Adrenal gland (tissue), 12 donors: Measurements from ENCODE around the gene LPP. TPM values are rescaled to one million over a fixed set of nuclear protein-coding genes. Genes with fewer than 3 reads are reported as not detected.

ENCODE experiments used
- DNase-seq, 7 donors: peaks; one replicate each; pipeline ENCODE4 v3.0.0-alpha.2; 2019 to 2020
- H3K27ac ChIP-seq, 5 donors: fragments of 200-600 bp; sonication (generic) in 4 of 5; 1 replicate in 3 of 5; 2 replicates in 2 of 5; pipeline versions ENCODE4 v1.5.1 to v1.8.0; 2016 to 2020; ENCODE audit warnings: mild to moderate bottlenecking in 1 of 5
- H3K27me3 ChIP-seq: fragments of 200-600 bp; 2 replicates; pipeline ENCODE4 v1.8.0; 2021
- H3K36me3 ChIP-seq, 2 donors: fragments of 200-600 bp; replicated peaks in 1 of 2; 1 replicate in 1 of 2; 2 replicates in 1 of 2; pipeline versions ENCODE4 v1.5.1 to v1.8.0; 2018 to 2022
- H3K4me1 ChIP-seq, 2 donors: fragments of 200-600 bp; replicated peaks in 1 of 2; 1 replicate in 1 of 2; 2 replicates in 1 of 2; pipeline versions ENCODE4 v1.5.1 to v1.8.0; 2018 to 2021
- H3K4me3 ChIP-seq, 4 donors: fragments of 200-600 bp; sonication (generic) in 3 of 4; one replicate each; pipeline ENCODE4 v1.5.1; 2016 to 2018
- H3K9me3 ChIP-seq, 3 donors: fragments of 200-600 bp; sonication (generic) in 1 of 3; replicated peaks in 1 of 3; 1 replicate in 2 of 3; 2 replicates in 1 of 3; pipeline versions ENCODE4 v1.5.1 to v1.8.0; 2016 to 2021
- POLR2A ChIP-seq, 2 donors: fragments of 450-650 bp; IDR thresholded peaks; one replicate each; pipeline ENCODE4 v1.6.1; 2017; ENCODE audit warnings: antibody characterized with exemption in 2 of 2, mild to moderate bottlenecking in 2 of 2, moderate library complexity in 1 of 2
- WGBS, 4 donors: extraction: QIAGEN DNeasy Blood & Tissue Kit in 2 of 4; methylation state at CpG; one replicate each; pipeline versions ENCODE4 v1.1.5 to v1.1.7; 2013 to 2017; 5-methylcytosine and 5-hydroxymethylcytosine counted together
- intact Hi-C, 2 donors: fragments of 100-400 bp; cut with DNase I; formaldehyde crosslinking; loops; one replicate each; pipeline versions ENCODE4 v1.14.1 to v1.15.0; 2022 to 2023
- polyA plus RNA-seq, 3 donors: library from polyadenylated mRNA; stranded (reverse); fragments of 200-250 nt in 2 of 3; fragments of 350-450 nt in 1 of 3; fragmentation: Illumina TruSeq in 1 of 3; extraction: RNeasy Lipid Tissue Mini Kit (QIAGEN cat#74804) in 1 of 3; gene quantifications; one replicate each; pipeline ENCODE4 v1.2.3, GENCODE V29; 2013 to 2014
- total RNA-seq, 9 donors: library from RNA; depleted of rRNA in 4 of 9; stranded (reverse); fragments of >200 nt in 4 of 9; fragments of 120-200 nt in 1 of 9; fragmentation: NEBNext Ultra II Directional in 1 of 9; extraction: Animal tissue kit (Norgen Biotek cat#: 25700) in 1 of 9; gene quantifications; one replicate each; pipeline versions ENCODE4 v1.1.0 to v1.2.4, GENCODE V29; 2013 to 2023
- TF ChIP-seq, protein P1 (sequence below), 6 experiments: fragments of 450-650 bp in 4 of 6; fragments of 200-600 bp in 2 of 6; sonication (generic) in 1 of 6; IDR thresholded peaks; 1 replicate in 5 of 6; 2 replicates in 1 of 6; pipeline versions ENCODE4 v1.5.1 to v1.8.0; 2016 to 2021; ENCODE audit warnings: antibody characterized with exemption in 6 of 6, mild to moderate bottlenecking in 2 of 6, moderate library complexity in 1 of 6
- donor health status: healthy with polysubstance abuse.
- donor health status: Bipolar disorder and iron deficiency.
- donor health status: DM: yes; HTN: yes; CAD: no.
- donor health status: DM: no; HTN: no; CAD: no.
- donor health status: DM: no; HTN: no; CAD: no.
- donor health status: DM: yes; HTN: yes; CAD: no.

The LPP gene
- total and polyA plus RNA-seq, 12 donors = 7.0 to 170 (median 101) TPM

DNA sequence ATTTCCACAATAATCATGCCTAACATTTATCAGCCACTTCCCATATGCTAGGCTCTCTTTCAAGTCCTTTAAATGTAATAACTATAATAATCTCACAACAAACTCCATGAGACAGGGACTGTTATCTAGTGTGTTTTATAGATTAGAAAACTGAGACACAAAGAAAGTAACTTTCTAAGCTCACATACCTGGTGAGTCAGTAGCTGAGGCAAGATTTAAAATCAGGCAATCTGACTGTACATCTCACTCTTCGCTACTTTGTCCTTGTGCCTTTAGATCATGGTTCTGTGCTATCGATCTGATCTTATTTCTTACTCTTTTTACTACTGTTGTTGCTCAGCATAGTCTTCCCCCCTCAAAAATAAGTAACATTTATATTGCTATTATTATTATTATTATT lies 295.5 kb downstream of the LPP start:
- no peak for TF ChIP-seq POLR2A (IDR thresholded peaks at IDR 0.05)
- TF ChIP-seq, protein P1, sequence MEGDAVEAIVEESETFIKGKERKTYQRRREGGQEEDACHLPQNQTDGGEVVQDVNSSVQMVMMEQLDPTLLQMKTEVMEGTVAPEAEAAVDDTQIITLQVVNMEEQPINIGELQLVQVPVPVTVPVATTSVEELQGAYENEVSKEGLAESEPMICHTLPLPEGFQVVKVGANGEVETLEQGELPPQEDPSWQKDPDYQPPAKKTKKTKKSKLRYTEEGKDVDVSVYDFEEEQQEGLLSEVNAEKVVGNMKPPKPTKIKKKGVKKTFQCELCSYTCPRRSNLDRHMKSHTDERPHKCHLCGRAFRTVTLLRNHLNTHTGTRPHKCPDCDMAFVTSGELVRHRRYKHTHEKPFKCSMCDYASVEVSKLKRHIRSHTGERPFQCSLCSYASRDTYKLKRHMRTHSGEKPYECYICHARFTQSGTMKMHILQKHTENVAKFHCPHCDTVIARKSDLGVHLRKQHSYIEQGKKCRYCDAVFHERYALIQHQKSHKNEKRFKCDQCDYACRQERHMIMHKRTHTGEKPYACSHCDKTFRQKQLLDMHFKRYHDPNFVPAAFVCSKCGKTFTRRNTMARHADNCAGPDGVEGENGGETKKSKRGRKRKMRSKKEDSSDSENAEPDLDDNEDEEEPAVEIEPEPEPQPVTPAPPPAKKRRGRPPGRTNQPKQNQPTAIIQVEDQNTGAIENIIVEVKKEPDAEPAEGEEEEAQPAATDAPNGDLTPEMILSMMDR (IDR thresholded peaks at IDR 0.05) = no peak
- WGBS, 4 donors = 31 to 51% (median 43%) methylated on average over 2 of the region's 2 CpGs
- H3K9me3 ChIP-seq = no peaks in the 10 kb centered on the region
- peak overlapping the region in 2 of 5 donors; percentile 31 to 47 for H3K27ac ChIP-seq
- no peak for DNase-seq
- intact Hi-C loops = no loop called here
- H3K36me3 ChIP-seq = no peaks in the 10 kb centered on the region
- no peak overlapping the region for H3K4me3 ChIP-seq
- no peaks in the 10 kb centered on the region for H3K27me3 ChIP-seq
- peaks cover 7 to 9% of the 10 kb centered on the region in 2 donors for H3K4me1 ChIP-seq

DNA sequence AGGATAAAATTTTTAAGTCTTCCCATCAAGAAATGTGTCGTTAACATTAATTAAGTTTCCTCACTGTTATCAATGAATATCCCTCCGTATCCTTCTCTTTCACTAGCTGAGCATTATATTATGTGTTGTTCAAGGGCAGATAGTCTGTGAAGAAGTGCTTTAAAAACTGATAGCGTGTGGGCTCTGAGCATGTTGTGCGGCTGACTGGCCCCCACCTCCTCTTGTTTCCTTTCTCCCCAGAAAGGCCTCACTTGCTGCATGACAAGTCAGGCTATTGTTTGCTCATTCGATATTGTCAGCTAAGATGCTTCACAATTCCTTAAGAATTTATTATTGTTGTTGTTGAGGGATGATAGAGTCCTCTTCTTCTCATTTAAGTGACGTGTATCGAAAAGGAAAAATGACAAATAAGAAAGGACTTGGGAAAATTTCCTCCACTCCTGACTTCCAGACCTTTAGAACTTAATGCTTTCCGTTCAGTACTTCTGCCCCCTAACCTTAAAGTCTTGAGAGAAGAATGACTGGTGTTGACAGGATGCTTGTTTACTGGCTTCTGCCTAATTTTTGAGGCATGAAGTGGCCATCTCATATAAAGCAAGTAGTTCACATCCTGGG lies 298.3 kb downstream of the LPP start:
- H3K27ac ChIP-seq = no peak overlapping the region
- no peak overlapping the region for H3K4me3 ChIP-seq
- WGBS, 4 donors = 87 to 91% (median 89%) methylated on average over 8 of the region's 8 CpGs
- H3K9me3 ChIP-seq = no peaks in the 10 kb centered on the region
- H3K36me3 ChIP-seq = no peaks in the 10 kb centered on the region
- H3K27me3 ChIP-seq = no peaks in the 10 kb centered on the region
- intact Hi-C loops = no loop called here
- no peak for DNase-seq
- peaks cover 7 to 9% of the 10 kb centered on the region in 2 donors for H3K4me1 ChIP-seq
- TF ChIP-seq, protein P1 (IDR thresholded peaks at IDR 0.05) = no peak
- TF ChIP-seq POLR2A (IDR thresholded peaks at IDR 0.05) = no peak

DNA sequence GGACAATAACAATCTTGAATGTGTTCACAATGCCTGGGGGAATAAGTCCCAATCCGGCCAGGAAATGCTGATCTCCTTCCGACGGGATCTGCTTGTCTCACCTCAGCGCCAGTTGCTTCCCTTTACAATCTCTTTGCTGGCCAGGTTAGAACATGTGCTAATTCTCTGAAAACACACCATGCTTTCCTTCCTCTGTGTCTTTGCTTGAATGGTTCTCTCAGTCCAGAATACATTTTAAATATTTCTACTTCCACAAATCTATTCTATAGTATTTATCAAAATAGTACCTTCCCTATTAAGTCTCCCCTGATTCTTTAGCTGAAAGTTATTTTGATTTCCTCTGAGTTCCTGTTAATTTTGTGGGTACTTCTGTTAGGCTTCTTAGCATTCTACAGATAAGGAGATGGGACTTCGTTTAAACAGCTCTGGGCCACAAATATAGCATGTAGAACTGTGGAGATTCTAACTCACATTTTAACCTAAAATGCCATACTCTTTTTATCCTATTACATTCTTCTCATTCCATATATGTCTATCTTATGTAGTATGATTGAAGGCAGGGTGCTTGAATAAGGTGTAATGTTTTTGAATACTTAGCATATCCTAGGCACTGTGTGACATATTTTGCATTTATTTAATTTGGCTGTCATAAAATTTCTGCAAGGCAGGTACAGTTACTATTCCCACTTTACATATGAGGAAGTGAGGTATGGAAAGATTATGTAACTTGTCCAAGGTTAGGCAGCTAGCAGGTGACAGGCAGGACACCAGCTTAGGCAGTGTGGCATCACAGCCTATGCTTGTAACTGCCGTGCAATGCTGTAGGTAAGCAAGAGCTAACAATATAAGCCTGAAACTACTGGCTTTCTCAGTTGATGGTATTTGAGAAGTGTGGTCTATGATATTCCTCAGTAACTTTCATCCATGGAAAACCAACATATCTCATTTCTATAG lies 299.8 kb downstream of the LPP start:
- H3K36me3 ChIP-seq = no peaks in the 10 kb centered on the region
- peaks cover 6 to 8% of the 10 kb centered on the region in 2 donors for H3K4me1 ChIP-seq
- WGBS, 4 donors = 93 to 96% (median 94%) methylated on average over 6 of the region's 6 CpGs
- no peaks in the 10 kb centered on the region for H3K27me3 ChIP-seq
- no peak for DNase-seq
- H3K9me3 ChIP-seq = no peaks in the 10 kb centered on the region
- intact Hi-C loops = no loop called here
- no peak overlapping the region for H3K27ac ChIP-seq
- TF ChIP-seq POLR2A (IDR thresholded peaks at IDR 0.05) = no peak
- TF ChIP-seq, protein P1 (IDR thresholded peaks at IDR 0.05) = no peak
- H3K4me3 ChIP-seq = no peak overlapping the region

DNA sequence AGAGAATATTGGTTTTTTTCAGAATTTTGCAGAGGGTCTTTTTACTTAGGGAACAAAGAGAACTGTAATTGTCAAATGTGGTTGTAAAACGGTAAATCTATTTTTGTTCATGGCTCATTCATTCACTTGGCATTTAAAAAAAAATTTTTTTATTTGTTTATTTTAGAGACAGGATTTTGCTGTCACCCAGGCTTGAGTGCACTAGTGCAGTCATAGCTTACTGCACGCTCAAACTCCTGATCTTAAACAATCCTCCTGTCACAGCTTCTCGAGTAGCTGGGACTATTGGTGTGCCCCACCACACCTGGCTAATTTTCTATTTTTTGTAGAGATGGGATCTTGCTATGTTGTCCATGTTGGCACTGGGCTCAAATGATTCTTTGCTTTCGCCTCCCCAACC lies 301.8 kb downstream of the LPP start:
- H3K4me3 ChIP-seq = no peak overlapping the region
- H3K4me1 ChIP-seq = no peaks in the 10 kb centered on the region

More for the DNA sequence above, 301.8 kb downstream of the LPP start:
- WGBS, 4 donors = 80 to 88% (median 86%) methylated on average over 4 of the region's 4 CpGs
- H3K27ac ChIP-seq = no peak overlapping the region
- no peaks in the 10 kb centered on the region for H3K27me3 ChIP-seq
- DNase-seq = no peak
- H3K9me3 ChIP-seq = no peaks in the 10 kb centered on the region
- no peaks in the 10 kb centered on the region for H3K36me3 ChIP-seq
- TF ChIP-seq POLR2A (IDR thresholded peaks at IDR 0.05) = no peak
- TF ChIP-seq, protein P1 (IDR thresholded peaks at IDR 0.05) = no peak
- intact Hi-C loops = no loop called here
